ENCODE results near the gene CLEC16A.
"Not testable (repeated sequence)": the region's sequence is repeated elsewhere in the genome, so short reads cannot be mapped to it uniquely, and the experiment has no call there.

Gene CLEC16A

DNA sequence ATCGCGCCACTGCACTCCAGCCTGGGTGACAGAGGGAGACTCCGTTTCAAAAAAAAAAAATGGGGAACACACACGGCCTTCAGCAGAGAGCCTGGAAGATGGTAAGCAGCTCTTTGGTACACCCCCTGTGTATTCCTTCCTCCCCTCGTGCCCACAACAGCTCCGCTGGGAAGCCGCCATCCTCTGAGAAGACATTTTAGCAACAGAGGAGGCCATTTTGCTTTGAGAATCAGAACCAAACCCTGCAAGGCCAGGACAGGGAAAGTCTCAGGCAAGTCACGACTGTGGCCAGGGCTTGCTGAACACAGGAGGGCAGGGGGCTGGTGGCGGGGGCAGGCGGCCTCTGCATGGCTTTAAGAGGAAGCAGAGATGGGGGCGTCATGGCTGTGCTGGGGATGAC is 265.9 kb downstream of the CLEC16A start:
- DNase-seq: no peak

DNA sequence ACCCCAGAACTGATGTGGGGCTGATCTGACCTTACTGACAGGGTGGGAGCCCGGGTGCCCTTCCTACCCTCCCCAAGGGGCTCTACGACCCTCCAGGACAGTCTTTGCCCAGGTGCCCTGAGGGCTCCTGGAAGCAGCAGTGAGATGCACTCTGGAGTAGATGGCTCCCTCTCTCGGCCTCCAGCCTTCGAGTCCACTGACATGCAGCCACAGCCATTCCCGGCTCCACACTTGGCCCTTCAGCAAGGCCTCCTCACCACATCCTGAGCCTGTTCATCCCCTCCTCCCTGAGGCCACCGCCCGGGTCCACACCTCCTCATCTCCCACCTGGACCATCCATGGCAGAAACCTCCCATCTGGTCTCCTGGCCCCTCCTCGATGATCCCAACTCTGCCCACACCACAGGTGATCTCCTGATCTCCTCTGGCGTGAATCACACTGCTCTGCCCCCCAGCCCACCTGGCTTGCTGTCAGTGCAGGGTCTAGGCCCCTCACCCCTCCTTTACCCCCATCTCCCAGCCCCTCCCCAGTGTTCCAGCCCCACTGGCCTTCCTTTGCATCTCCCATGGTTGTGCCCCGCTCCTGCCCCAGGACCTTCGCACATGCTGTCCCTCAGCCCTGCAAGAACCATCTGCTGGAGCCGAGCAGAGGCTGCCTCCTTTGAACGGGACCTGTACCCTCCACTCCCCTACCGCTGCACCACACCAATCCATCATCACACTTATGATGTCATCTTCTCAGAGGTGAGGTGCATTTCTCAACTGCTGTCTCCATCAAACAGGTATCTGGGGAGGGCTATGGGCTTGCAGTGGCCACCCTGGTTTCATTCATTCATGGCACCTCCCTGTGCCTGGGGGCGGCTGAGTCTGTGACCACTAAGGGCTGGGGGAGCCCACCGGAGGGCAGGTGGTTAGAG is 267.0 kb downstream of the CLEC16A start:
- DNase-seq: peak; percentile 17

DNA sequence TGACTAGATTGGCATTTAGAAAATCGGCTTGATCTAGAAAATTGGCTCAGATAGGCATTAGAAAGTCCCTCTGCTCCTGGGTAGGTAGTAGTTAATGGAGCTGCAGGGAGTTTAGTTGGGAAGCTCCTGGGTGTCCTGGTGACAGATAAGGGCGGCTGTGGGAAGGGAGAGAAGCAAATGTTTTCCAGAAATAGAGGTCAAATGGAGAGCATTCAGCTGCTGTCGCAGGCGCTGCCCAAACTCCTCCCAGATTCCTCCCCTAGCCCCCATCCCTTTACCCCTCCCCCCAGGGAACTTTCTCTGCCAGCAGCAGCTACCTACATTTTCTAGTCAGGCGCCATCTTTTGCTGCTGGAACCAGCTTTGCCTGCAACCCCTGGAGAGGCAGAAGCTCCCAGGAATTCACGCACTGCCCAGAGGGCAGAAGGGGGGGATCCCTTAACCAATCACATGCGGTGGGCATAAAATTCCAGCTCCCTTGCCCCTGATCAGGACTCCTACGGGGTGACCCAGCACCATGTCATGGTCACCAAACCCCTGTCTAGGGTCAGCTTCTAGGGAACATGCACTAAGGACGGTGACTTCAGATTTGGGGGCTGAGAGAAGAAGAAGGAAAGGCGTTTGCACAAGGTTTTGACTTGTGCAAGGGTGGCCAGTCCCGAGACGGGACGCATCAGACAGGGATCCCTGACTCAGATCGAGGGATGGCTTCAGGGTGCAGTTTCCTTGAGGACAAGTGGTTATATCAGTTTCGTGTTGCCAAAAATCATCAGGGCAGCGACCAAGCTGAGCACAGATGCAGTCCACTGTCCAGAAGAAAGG is 267.8 kb downstream of the CLEC16A start:
- DNase-seq: no peak

DNA sequence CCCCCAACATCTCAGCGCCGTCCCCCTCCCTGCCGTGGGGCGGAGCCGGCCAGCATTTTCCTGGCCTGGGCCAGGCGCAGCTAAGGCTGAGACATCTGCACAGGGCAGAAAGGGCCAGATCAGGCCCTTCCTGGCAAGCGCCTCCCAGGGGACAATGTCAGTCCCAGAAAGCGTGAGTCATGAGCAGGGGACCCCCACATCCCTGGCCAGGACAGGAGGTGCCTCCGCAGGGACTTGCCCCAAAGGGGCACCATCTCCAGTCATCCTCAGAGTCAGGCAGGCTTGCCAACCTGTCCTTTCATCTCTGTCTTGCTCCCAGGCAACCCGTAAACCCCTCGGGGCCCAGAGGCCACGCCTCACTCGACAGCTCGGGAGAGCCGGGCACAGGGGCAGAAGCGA is 268.4 kb downstream of the CLEC16A start:
- DNase-seq: no peak

DNA sequence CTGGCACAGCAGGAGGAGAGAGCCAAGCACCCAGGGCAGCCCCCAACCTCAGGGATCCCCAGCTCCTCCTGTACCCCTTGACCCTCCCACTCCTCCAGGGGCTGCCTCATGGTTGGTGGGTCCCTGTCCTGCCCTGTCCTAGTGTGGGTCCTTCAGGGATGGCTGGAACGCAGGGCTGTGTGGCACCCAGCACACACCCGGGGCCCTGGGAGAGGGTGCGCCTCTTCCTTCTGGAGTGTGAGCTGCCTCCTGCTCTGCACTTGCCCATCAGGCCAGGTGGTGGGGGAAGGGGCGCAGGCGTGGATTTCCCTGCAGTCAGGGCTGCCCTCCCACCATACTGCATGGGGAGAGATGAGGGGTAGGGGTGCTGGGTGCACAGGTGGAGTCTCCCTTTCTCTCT is 269.0 kb downstream of the CLEC16A start:
- DNase-seq: no peak

DNA sequence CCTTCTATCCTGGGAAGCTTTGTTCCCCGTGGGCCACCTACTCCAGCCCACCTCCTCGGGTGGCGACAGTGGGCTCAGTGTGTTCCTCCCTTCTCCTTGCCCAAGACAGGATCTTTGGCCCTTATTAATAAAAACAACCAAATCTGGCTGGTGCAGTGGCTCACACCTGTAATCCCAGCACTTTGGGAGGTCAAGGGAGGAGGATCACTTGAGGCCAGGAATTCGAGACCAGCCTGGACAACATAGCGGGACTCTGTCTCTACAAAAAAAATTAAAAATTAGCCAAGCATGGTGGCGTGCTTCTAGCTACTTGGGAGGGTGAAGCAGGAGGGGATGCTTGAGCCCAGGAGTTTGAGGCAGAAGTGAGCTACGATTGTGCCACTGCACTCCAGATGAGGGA is 269.4 kb downstream of the CLEC16A start:
- DNase-seq: no peak

DNA sequence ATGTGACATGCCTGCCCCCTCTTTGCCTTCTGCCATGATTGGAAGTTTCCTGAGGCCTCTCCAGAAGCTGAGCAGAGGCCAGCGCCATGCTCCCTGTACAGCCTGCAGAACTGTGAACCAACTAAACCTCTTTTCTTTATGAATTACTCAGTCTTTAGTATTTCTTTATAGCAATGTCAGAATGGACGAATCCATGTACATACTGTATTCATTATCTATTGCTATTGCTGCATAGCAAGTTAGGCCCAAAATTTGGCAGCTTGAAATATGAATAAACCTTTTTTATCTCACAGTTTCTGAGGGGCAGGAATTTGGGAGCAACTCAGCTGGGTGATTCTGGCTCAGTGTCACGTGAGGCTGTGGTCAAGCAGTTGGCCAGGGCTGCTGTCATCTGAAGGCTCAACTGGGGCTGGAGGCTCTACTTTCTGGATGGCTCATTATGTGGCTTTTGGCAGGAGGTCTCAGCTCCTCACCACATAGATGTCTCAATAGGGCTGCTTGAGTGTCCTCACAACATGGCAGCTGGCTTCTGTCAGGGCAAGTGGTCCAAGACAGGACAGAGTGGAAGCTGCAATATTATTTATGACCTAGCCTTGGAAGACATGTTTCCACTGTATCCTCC is 271.7 kb downstream of the CLEC16A start:
- DNase-seq: no peak

DNA sequence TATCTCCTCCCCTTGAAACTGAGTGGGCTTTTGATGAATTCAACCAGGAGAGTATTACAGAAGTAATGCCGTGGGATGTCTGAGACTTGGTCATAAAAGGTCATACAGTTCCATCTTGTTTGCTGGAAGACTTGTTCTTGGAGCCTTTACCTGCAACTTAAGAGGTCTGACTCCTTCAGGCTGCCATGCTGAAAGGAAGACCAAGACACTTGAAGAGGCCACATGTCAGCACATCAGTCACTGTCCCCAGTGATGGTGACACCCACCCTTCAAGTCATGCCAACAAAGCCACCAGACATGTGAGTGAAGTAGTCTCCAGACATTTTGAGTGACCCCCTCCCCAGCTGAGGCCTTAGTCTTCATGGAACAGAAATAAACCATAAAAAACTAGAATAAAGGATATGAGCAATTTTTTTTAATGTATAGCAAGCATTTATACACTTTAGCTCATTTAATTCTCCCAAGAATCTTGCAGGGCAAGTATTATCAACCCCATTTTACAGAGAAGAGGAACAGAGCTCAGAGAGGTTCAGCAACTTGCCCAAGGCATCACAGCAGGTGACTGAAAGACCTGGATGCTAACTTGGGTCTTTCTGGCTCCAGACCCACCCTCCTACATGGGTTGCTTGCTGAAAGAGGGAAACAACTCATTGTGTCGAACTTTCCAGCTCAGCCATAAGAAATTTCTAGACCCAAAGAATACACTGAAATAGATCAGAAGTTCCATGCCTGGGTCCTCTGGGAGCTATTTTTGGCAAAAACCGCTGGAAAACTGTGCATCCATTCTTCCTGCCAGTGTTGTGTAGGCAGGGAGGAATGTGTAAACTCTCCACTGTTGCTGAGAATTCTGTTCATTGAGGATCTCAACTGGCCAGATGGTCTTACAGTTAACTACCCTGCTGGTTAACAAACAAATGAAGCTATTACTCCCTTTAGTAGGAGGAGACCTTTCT is 273.6 kb downstream of the CLEC16A start:
- no peak for DNase-seq

DNA sequence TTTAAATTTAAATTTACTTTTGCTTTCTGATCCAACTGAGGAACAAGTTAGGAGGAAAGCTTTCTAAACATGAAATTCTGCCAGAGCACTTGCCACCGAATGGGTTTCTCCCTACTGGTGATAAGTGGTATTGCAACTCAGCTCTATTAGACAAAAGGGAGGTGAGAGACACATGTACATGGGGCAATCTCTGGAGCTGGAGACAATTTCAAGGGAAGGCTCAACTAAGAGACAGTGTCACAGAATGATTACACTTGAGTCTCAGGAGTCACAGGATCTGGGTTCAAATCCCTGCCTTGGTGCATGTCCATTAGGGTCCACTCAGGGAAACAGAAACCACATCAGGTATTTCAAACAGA is 274.2 kb downstream of the CLEC16A start:
- peak; percentile 40 for DNase-seq

DNA sequence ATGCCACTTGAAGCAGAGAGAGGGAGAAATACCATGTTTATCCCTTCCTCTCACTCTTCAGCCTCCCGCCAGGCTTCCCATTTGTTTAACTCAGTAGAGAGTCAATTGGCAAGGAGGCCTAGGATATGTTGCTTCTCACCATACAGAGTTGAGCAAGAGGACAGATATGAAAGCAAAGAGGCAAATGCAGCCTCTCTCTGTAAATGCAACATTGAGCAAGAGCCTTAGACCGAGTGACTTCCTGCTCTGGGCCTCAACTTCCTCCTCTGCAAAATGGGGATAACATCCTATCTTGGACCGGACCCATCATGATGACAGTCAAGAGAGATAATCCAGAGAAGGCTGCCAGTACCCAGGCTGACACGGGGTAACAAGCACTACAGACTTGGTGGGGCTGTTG is 274.8 kb downstream of the CLEC16A start:
- no peak for DNase-seq

DNA sequence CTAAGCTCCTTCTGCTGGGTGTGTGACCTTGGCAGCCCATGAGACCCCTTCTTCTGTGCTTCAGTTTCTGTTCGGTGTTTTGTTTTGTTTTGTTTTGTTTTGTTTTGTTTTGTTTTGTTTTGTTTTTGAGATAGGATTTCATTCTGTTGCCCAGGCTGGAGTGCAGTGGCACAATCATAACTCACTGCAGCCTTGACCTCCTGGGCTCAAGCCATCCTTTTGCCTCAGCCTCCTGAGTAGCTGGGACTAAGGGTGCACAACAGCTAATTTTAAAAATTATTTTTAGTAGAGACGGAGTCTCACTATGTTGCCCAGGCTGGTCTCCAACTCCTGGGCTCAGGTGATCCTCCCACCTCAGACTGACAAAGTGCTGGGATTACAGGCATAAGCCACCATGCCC is 276.1 kb downstream of the CLEC16A start:
- not testable (repeated sequence) for DNase-seq

DNA sequence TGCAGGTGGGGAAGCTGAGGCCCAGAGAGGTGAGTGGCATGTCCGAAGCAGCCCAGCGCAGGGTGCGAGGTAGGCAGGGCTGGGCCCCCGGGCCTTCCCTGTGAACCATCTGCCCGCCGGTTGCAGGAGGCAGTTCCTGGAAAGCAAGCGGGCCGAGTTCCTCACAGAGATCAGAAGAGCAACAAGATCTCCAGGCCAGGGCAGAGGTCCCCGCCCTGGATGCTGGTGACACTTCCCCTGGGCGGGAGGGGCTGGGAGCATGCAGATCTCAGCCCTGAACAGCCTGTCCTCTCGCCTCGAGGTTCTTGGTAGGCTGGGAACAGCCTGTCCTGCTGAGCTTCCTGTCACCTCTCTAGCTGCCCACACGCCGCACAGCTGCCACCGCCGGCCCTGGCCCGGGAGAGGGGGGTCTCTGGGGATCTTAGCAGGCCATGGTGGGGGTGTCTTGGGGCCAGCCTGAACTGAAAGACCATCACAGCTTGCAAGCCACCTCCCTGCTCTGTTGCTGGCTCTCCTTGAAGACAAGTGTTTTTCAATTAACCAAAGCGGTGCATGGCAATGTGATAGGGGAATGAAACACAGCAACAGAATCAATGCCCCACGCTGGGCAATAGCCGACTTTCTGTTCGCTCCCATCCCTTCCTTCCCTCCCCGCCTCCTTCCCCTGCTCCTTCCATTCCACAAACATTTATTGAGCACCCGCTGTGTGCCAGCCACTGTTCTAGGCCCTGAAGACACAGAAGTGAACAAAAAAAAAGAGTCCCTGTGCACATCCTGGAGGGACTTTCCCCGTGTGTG is 279.9 kb downstream of the CLEC16A start:
- peak; percentile 65 for DNase-seq

DNA sequence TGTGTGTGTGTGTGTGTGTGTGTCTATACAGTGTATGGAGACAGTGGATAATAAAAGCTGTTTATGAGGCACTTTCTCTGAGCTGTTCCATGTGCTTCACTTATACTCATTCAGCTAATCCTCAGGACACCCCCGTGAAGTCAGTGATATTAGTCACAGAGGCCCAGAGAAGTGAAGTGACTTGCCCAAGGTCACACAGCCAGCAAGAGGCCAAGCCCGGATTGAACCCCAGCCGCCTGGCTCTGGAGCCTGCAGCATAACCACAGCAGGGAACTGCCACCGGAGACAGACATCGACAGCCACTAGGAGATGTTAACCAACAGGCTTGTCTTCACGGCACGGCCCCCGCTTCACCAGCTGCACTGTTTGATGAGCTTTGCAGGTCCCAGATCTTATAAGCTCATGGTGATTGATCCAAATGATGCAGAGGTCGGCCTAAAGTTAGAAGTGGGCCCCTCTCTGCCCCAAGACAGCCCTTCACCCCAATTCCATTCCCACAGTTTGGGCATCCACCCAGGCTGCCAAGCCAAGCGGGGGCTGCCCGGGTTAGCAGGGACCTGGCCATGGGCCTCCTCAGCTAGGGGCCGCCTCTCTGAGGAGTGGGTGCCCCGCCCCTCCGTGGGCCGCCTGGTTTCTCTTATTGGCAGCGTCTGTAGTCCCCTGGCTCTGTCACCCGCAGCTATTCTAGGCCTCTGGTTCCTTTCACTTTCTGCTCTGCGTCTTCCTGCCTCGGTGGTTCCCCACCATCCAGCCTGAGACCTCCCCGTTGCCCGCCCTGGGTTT is 280.7 kb downstream of the CLEC16A start:
- DNase-seq: no peak

DNA sequence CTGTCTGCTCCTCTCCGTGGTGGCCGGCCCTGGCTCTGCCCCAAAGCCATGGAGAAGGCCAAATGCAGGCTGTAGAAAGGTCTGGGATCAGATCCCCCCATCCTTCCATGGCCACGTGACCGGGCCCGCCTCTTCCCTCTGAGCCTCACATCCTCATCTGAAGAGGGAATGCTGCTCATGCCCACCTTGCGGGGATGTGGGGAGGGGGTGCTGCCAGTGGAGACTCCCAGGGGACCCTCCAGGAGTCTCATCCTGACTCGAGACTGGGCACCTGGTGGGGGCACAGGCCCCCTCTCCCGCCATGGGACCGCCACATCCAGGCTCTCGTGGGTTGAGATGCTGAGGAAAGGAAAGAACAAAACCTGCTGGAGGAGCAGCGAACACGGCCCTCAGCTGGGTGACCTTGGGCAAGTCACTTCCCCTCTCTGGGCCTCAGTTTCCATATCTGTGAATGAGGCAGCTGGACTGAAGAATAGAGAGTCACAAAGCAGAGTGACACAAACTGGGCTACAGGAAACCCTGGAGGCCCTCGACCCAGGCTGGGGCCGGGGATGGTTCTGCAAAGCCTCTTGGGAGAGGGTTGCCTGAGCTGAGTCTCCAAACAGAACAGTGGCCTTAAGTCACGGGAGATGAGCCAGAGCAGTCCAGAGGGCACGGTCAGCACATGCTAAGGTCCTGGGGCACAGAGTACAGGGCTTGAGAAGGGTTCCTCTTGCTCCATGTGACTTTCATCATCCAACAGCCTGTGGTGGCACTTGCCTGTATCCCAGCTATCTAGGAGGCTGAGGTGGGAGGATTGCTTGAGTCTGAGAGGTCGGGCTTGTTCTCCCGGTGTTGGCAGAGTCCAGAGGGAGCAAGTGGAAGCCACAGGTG is 281.5 kb downstream of the CLEC16A start:
- DNase-seq: no peak

DNA sequence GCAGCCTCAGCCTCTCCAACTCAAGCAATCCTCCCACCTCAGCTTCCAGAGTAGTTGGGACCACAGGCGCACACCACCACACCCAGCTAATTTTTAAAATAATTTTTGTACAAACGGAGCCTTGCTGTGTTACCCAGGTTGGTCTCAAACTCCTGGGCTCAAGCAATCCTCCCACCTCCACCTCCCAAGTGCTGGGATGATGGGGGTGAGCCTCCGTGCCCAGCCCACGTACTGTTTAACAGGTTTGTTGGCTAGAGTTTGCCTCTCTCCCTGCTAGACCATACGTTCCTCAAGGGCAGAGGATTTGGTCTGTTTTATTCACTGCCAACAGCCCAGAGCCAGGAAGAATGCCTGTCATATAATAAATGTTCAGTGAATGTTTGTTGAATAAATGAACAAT is 285.1 kb downstream of the CLEC16A start:
- no peak for DNase-seq

DNA sequence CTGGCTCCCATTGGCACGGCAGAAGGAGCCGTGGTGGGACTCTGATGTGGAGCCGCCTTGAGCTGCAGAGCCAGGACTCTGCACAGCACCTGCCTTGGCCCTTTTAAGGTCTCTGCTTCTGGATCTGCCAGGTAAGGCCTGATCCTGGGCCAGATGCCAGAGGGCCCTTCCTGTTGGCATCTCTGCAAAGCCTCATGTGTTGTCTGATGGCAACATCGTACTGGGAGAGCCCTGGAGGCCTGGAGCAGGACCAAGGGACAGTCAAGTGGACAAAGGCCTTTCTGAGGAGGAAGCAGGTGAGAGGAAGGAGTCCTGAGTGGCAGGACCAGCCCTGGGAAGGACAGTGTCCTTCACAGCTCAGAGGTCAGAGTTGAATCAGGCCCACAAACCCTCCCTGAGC is 285.5 kb downstream of the CLEC16A start:
- no peak for DNase-seq

DNA sequence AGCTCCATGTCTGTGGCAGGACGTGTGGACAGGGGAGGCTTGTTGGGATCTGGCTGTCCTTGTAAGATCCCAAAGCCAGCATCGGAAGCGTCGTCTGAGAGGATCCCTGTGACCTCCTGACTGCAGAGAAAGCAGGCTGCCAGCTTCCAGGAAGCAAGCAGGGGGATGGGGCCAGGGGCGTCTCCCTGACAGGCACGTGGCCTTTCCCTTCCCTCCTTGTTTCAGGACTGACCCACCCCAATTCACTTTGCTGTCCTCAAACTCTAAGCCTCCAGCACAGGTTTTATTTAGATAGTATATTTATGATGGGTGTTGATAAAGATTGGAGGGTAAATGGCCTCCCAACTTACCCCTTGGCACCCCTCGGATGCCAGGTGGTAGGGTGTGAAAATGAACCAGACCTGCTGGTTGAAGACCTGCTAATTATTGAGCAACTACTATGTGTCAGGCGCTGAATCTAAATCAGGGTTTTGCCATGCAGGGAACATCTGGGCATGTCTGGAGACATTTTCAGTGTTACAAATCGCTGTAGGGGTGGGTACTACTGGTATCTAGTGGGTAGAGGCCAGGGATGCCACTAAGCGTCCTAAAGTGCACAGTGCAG is 287.1 kb downstream of the CLEC16A start:
- no peak for DNase-seq
